Measurements from ENCODE around the gene MATN3.

DNA sequence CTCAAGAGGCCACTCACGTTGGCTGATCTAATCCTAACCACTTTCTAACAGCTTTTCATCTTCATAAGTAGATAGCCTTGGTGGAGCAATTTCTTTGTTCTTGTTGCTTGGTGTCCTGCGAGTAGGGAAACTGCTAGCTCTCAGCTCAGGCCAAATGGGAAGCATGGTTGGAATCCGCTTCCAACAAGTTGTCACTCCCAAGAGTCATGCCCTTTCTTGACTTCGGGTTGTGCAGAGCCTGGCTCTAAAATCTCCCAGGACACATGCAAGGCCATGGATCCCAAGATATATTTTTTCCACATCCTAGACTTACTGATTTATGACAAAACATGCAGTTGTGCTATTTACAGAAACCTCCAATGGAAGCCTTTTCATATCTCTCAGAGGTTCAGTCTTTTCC lies 7.3 kb upstream of the MATN3 start:
- TF ChIP-seq, protein P1, sequence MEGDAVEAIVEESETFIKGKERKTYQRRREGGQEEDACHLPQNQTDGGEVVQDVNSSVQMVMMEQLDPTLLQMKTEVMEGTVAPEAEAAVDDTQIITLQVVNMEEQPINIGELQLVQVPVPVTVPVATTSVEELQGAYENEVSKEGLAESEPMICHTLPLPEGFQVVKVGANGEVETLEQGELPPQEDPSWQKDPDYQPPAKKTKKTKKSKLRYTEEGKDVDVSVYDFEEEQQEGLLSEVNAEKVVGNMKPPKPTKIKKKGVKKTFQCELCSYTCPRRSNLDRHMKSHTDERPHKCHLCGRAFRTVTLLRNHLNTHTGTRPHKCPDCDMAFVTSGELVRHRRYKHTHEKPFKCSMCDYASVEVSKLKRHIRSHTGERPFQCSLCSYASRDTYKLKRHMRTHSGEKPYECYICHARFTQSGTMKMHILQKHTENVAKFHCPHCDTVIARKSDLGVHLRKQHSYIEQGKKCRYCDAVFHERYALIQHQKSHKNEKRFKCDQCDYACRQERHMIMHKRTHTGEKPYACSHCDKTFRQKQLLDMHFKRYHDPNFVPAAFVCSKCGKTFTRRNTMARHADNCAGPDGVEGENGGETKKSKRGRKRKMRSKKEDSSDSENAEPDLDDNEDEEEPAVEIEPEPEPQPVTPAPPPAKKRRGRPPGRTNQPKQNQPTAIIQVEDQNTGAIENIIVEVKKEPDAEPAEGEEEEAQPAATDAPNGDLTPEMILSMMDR (IDR thresholded peaks at IDR 0.05; ENCODE audit: low read depth, low read length, missing input control) = no peak
- no peak for TF ChIP-seq RAD21 (IDR thresholded peaks at IDR 0.05)
- no peak for TF ChIP-seq MAX (IDR thresholded peaks at IDR 0.05)
- TF ChIP-seq NR2F2 (IDR thresholded peaks at IDR 0.05) = no peak
- TF ChIP-seq TAF1 (conservative IDR thresholded peaks at IDR 0.05) = no peak
- TF ChIP-seq YY1 (IDR thresholded peaks at IDR 0.05) = no peak

Measured in liver (tissue), 3 donors.